Breast epithelium (tissue), 3 donors: ENCODE data around the gene HDAC4.

ENCODE experiments used
- CTCF ChIP-seq, 3 donors: fragments of 450-650 bp; IDR thresholded peaks; one replicate each; pipeline ENCODE4 v1.5.1; 2016 to 2017; ENCODE audit warnings: antibody characterized with exemption in 3 of 3, mild to moderate bottlenecking in 3 of 3, moderate library complexity in 3 of 3
- POLR2A ChIP-seq: fragments of 450-650 bp; IDR thresholded peaks from one replicate; pipeline ENCODE4 v1.6.1; 2016; ENCODE audit warnings: antibody characterized with exemption, mild to moderate bottlenecking, moderate library complexity
- POLR2AphosphoS5 ChIP-seq, 3 donors: sonication (generic); formaldehyde crosslinking; IDR thresholded peaks; one replicate each; pipeline ENCODE4 v1.6.1; 2017; ENCODE audit warnings: antibody characterized with exemption in 3 of 3

DNA sequence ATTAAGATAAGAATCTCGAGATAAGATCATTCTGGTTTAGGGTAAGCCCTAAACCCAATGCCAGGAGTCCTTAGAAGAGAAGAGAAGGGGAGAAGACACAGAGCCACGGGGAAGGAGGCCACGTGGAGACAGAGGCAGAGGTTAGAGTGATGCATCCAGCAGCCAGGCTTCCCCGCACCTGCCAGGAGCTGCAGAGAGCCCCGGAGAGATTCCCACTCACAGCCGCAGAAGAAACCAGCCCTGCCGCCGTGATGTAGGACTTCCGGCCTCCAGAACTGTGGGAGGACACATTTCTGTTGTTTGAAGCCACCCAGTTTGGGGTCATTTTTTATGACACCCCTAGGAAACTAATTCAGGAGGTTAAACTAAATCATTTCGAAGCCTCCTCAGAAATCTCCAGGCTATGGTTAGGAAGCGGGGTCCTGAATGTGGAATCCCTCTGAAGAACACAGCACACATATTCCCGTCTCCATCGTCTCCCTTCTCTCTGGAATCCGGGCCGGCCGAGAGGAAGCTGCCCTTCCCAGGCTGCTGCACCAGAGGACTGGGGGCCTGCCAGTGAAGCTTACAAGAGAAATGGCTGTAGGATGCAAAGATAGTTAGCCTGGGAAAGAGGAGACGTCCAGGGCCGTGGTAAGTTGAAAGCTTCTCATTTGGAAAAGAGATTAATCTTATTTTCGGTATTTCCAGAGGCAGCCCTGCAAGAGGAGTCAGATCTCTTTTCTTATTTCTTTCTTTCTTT is 396.4 kb downstream of the HDAC4 start:
- TF ChIP-seq CTCF (IDR thresholded peaks at IDR 0.05) (no peak), POLR2A (no peak), POLR2AphosphoS5 (IDR thresholded peaks at IDR 0.05) (no peak)
